GM18519 (cell line): ENCODE data around the gene ING2.

ENCODE experiments used
- ATAC-seq: cut with Tn5 transposase; IDR thresholded peaks from one replicate; pipeline ENCODE4 v1.9.1; 2021; ENCODE audit warnings: mild to moderate bottlenecking, moderate library complexity; ENCODE audit not compliant: unreplicated experiment, low FRiP score

ING2 gene

DNA sequence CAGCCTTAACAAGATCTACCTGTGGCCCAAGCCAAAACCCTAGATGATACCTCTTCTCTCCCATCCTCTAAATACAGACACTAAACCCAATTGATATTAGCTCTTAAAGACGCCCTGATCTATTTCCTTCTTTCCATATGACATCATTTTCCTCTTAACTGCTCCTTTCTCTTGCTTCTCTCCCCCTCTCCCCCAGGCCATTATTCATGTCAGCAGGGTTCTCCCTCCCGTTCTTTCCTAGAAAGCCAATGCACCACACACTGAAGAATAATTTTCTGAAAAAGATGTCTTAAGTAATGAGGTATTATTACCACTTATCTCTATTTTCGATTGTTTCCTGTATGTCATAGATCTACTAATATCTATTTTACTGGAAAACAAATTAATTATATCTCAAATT, 9.7 kb upstream of the ING2 start:
- ATAC-seq, result no peak

- ATAC-seq, result no peak
Observed at GRCh38 chr4:183499389-183499788, 5.5 kb upstream of the ING2 start.

DNA sequence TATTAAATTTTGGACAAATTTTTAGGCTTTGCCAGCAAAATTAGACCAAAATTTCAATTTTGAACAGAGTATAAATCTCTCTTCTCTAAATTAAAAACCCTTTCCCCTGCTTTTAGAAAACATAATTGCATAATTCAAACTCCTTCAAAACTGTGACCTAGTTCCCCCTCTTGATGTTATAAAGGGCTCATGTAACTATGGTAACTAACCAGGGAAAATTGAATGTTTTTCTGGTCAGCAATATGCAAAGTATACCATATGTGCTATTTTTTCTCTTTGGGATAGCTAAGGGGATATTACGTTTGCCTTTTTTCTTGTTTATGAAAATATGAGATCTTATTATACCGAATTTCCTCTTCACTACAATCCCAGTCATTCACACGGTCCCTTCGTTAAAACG, 5.1 kb upstream of the ING2 start:
- no peak for ATAC-seq

DNA sequence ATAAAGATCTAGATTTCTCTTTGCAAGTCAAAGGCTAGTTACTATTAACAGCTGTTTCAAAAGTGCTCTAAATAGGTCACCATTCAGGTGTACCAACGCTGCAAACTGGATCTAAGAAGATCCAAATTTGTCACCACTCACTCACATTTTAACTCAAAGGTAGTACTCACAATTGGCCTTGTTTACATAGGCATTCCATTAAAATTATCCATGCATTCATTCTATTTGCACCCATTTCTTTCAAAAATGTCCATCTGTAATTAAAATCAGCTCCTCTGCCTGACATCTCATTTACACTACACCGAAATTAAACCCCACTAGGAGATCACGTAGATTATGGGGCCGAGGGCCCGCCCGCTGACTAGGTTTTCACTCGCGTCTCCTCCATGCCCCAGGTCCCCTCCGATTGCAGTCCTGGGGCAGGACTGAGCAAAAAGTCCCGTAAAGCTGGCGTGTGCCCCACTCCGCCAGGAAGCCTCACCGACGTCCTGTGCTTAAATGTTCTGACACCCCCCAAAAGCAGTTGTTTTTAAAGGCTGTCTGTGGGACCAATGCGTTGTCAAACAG, 1.3 kb upstream of the ING2 start:
- peak; percentile 0 for ATAC-seq

- peak; percentile 63 for ATAC-seq
Observed at GRCh38 chr4:183504064-183504929, 561 bp upstream of the ING2 start.

- peak; percentile 33 for ATAC-seq
Observed at GRCh38 chr4:183505611-183506388, 942 bp downstream of the ING2 start.

- ATAC-seq, result no peak
Observed at GRCh38 chr4:183506389-183506735, 1.5 kb downstream of the ING2 start.

GRCh38 chr4:183507925-183508696, 3.3 kb downstream of the ING2 start:
- no peak for ATAC-seq

DNA sequence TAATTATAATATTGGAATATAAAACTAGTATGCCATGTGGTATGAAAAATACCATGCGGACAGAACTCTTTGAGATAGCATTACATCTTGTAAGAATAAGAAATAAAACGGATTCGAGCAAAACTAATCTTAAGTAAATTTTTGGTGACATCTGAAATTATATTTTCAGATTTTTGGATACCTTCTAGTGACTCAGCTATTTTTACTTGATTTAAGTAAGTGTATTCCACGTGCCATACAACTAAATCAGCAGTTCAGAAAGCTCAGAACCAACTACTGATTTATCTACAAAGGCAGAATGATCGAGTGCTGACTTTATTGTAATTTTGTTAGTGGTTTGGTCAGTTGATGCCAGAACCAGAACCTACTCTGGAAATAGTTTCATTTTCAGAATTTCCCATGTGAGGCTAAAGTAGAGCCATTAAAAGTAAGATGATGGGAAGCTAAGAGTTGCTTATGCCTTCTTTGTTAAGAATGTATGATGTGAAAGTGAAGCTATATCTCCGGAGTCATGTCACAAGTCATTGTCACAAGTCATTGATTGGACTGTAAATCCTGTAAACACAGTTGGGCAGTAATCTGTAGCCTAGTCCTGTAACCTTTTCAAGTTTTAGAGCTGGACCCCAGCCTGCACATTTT, 4.0 kb downstream of the ING2 start:
- ATAC-seq, result no peak

DNA sequence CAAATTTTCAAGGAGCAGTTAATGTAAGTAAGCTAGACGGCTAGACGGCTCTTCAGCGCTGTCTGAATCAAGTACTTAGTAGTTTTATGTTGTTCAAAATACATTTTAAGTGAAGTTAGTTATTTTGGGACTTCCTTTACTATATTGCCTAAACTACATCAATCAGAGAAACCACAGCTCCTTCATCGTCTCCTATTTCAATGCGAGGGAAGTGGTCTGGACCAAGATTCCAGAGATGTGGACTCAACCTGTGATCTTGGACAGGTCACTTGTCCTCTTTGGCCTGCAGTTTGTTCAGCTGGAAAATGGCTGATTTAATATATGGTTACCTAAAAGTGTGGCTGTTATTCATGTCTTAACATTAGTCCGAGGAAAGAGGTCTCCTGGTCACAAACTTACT, 10.6 kb downstream of the ING2 start:
- no peak for ATAC-seq

DNA sequence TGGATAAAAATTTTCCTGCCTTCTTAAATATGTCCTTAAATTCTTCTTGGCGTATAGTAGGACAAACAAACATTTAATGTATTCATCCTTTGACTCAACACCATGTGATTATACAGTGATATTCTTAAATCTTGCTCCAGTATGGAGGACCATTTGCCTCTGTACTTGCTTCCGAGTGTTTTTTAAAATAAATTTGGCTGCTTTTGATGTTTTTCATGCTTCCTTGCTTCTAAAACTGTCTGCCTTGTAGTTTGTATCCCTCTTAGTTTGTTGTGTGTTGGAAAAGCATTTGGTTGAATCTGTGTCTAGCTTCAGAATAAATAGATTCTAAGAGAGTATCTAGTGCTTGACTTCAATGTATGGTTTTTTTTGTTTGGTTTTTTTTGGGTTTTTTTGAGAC, 12.3 kb downstream of the ING2 start:
- no peak for ATAC-seq

GRCh38 chr4:183517781-183518180, 12.9 kb downstream of the ING2 start:
- ATAC-seq, result no peak

DNA sequence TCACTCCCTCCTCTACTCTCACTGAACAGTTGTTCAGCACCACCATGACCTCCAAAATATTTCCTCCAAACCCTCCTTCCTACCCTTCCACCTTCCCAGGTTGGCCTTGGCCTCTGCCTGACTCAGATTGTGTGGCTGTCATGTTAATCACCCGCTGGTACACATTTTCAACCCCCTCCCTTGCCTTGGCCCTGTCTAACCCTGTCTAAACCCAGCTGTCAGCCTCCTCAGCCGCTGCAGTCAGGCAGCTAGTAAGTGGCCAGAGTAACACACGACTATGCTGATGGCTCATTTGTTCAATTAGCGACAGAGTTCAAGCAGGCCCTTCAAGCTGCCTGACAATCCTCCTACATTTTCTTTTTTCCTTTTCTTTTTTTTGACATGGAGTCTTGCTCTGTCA, 18.0 kb downstream of the ING2 start:
- ATAC-seq, result no peak

GRCh38 chr4:183527326-183527725, 22.5 kb downstream of the ING2 start:
- ATAC-seq, result no peak

GRCh38 chr4:183532821-183533220, 28.0 kb downstream of the ING2 start:
- ATAC-seq, result no peak

DNA sequence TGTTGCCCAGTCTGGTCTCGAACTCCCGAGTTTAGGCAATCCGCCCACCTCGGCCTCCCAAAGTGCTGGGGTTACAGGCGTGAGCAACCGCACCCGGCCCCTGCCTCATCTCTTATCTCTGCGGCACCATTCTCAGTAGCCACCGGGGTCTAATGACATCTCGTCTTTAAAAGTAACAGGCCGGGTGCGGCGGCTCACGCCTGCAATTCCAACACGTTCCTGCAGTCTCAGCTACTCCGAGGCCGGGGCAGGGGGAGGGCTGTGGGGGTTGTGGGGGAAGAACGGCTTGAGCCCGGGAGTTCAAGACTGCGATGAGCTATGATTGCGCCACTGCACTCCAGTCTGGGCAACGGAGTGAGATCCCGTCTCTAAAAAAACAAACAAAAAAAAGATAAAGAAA, 28.8 kb downstream of the ING2 start:
- ATAC-seq, result no peak

GRCh38 chr4:183540410-183541009, 35.7 kb downstream of the ING2 start:
- no peak for ATAC-seq

DNA sequence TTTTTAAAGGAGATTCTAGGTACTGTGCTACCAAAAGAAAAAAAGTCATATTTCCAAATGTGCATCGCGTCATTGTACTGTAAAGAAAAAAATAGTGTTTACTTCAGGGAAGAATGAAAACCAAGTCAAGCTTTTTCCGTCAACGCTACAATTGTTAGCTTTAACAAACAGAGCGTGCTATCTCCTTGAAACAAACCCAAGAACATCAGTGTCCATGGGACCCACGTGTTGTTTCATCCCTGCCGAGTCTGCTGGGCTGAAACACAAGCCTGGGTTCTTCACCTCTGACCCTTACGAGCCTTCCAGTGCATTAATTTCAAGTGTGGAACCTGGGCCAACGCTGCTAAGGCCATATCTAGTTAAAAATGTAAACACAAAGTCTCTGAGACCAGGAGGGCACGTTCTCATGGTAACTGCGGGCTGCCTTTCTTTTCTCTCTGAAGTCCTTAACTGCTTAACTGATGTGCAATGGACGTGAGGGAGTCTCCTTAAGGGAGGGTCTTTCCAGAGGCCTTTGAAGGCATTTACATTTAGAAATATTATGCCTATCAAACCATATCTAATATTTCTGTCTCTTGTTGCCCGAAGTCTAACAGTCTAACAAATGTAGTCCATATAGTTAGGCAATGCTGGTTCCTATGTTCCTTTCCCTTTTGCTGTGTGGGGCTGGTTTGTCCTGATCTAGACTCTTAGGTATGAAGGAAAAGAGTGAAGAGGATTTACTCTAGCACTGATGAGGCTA, 36.3 kb downstream of the ING2 start:
- no peak for ATAC-seq

GRCh38 chr4:183541752-183542040, 36.8 kb downstream of the ING2 start:
- no peak for ATAC-seq

DNA sequence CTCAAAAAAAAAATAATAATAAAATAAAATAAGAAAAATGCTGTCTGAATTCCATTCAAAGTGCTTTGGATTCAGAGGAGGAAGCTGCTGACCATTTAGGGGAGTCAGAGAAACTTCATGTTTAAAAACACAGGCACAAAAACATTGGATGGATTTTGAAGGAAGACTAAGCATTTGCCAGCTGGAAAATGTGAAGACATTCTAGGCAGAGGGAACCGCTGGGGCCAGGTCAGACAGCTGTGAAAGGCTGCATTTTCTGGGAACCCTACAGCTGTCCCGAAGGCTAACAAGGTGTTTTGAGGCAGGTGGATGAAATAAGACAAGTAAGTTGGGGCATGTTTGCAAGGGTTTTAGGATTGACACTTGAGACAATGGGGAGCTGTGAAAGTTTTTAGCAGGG, 38.6 kb downstream of the ING2 start:
- ATAC-seq, result no peak
